GM20431 (cell line): ENCODE data around the gene VPS13A.
"Not testable (repeated sequence)": the region's sequence is repeated elsewhere in the genome, so short reads cannot be mapped to it uniquely, and the experiment has no call there.

Source experiments
- in situ Hi-C: fragments of 300-500 bp; cut with MseI, MboI; formaldehyde crosslinking; loops from one replicate; pipeline ENCODE4 v1.15.0; 2020; ENCODE audit warnings: low sequenced_read_pairs; ENCODE audit not compliant: unreplicated experiment

VPS13A gene

GRCh38 chr9:77408521-77408920 lies 231.2 kb downstream of the VPS13A start:
- in situ Hi-C loops = not testable (repeated sequence)

GRCh38 chr9:77417566-77417965 lies 240.2 kb downstream of the VPS13A start:
- in situ Hi-C loops = no loop called here

GRCh38 chr9:77418226-77418625 lies 240.9 kb downstream of the VPS13A start:
- in situ Hi-C loops = no loop called here

- in situ Hi-C loops = no loop called here
These were observed 243.3 kb downstream of the VPS13A start for GRCh38 chr9:77420641-77421040.

- in situ Hi-C loops = no loop called here
These were observed 244.4 kb downstream of the VPS13A start for GRCh38 chr9:77421506-77422265.

- in situ Hi-C loops = no loop called here
These were observed 245.6 kb downstream of the VPS13A start for GRCh38 chr9:77422969-77423368.

GRCh38 chr9:77423841-77424240 lies 246.5 kb downstream of the VPS13A start:
- in situ Hi-C loops = no loop called here

- in situ Hi-C loops = no loop called here
These were observed 247.7 kb downstream of the VPS13A start for GRCh38 chr9:77424993-77425392.

- in situ Hi-C loops = no loop called here
These were observed 249.4 kb downstream of the VPS13A start for GRCh38 chr9:77426712-77427111.

GRCh38 chr9:77427256-77427927 lies 250.1 kb downstream of the VPS13A start:
- in situ Hi-C loops = no loop called here

- in situ Hi-C loops = no loop called here
These were observed 252.6 kb downstream of the VPS13A start for GRCh38 chr9:77429928-77430327.

- in situ Hi-C loops = no loop called here
These were observed 254.7 kb downstream of the VPS13A start for GRCh38 chr9:77432053-77432452.

- in situ Hi-C loops = no loop called here
These were observed 256.5 kb downstream of the VPS13A start for GRCh38 chr9:77433675-77434445.

- in situ Hi-C loops = no loop called here
These were observed 257.9 kb downstream of the VPS13A start for GRCh38 chr9:77435277-77435676.

- in situ Hi-C loops = no loop called here
These were observed 258.4 kb downstream of the VPS13A start for GRCh38 chr9:77435688-77436087.

- in situ Hi-C loops = no loop called here
These were observed 261.3 kb downstream of the VPS13A start for GRCh38 chr9:77438653-77439052.

GRCh38 chr9:77440057-77440456 lies 262.7 kb downstream of the VPS13A start:
- in situ Hi-C loops = no loop called here

- in situ Hi-C loops = not testable (repeated sequence)
These were observed 263.8 kb downstream of the VPS13A start for GRCh38 chr9:77441124-77441523.

- in situ Hi-C loops = no loop called here
These were observed 265.1 kb downstream of the VPS13A start for GRCh38 chr9:77442436-77442835.

GRCh38 chr9:77447646-77448045 lies 270.3 kb downstream of the VPS13A start:
- in situ Hi-C loops = no loop called here
